Umbilical cord (tissue), 2 donors: ENCODE data around the gene TRIP13. TPM values are rescaled to one million over a fixed set of nuclear protein-coding genes. Genes with fewer than 3 reads are reported as not detected.
"Not testable (repeated sequence)": the region's sequence is repeated elsewhere in the genome, so short reads cannot be mapped to it uniquely, and the experiment has no call there.

Experiments used
- DNase-seq: peaks from one replicate; pipeline ENCODE4 v3.0.0-alpha.2; 2015; ENCODE audit warnings: low spot score
- total RNA-seq: library from RNA; depleted of rRNA; stranded (reverse); fragments of >200 nt; gene quantifications from one replicate; pipeline ENCODE4 v1.2.3, GENCODE V29; 2014; ENCODE audit warnings: low replicate concordance; ENCODE audit not compliant: insufficient read depth

TRIP13 gene
- total RNA-seq, 1 donor from 2014 or later, result 2.9 TPM

GRCh38 chr5:891117-891836 lies 1.4 kb upstream of the TRIP13 start:
- no peak for DNase-seq

GRCh38 chr5:891837-892393 lies 769 bp upstream of the TRIP13 start:
- DNase-seq, result peak; percentile 27

GRCh38 chr5:893137-893506 lies 438 bp downstream of the TRIP13 start:
- no peak for DNase-seq

- no peak for DNase-seq
Observed at GRCh38 chr5:893711-894110, 1.0 kb downstream of the TRIP13 start.

- no peak for DNase-seq
Observed at GRCh38 chr5:900781-901180, 8.1 kb downstream of the TRIP13 start.

- no peak for DNase-seq
Observed at GRCh38 chr5:902129-902916, 9.6 kb downstream of the TRIP13 start.

GRCh38 chr5:903756-904096 lies 11.0 kb downstream of the TRIP13 start:
- no peak for DNase-seq

GRCh38 chr5:905139-905642 lies 12.5 kb downstream of the TRIP13 start:
- no peak for DNase-seq

- DNase-seq, result no peak
Observed at GRCh38 chr5:907366-907910, 14.8 kb downstream of the TRIP13 start.

- no peak for DNase-seq
Observed at GRCh38 chr5:908172-908571, 15.5 kb downstream of the TRIP13 start.

GRCh38 chr5:909086-909485 lies 16.4 kb downstream of the TRIP13 start:
- no peak for DNase-seq

- DNase-seq, result no peak
Observed at GRCh38 chr5:909994-910768, 17.5 kb downstream of the TRIP13 start.

- DNase-seq, result no peak
Observed at GRCh38 chr5:910769-911160, 18.1 kb downstream of the TRIP13 start.

GRCh38 chr5:911601-912000 lies 18.9 kb downstream of the TRIP13 start:
- no peak for DNase-seq

- no peak for DNase-seq
Observed at GRCh38 chr5:912280-913091, 19.8 kb downstream of the TRIP13 start.

GRCh38 chr5:914174-914573 lies 21.5 kb downstream of the TRIP13 start:
- DNase-seq, result no peak

- DNase-seq, result no peak
Observed at GRCh38 chr5:914612-915011, 21.9 kb downstream of the TRIP13 start.

- not testable (repeated sequence) for DNase-seq
Observed at GRCh38 chr5:915346-915745, 22.7 kb downstream of the TRIP13 start.

GRCh38 chr5:915946-916345 lies 23.3 kb downstream of the TRIP13 start:
- DNase-seq, result no peak

- DNase-seq, result no peak
Observed at GRCh38 chr5:916441-917293, 24.0 kb downstream of the TRIP13 start.
